Endothelial cell of hepatic sinusoid (primary cell): ENCODE measurements around the gene GRK5.

Experiments used
- in situ Hi-C: cut with HindIII; loops from 2 replicates; pipeline ENCODE4 v1.10.0; 2017; ENCODE audit warnings: low sequenced_read_pairs

The GRK5 gene

GRCh38 chr10:119289227-119289920 is 82.0 kb downstream of the GRK5 start:
- in situ Hi-C loops, result loop anchor here (5.0 kb wide), 1 partner anchor 33 kb away; no protein-coding TSS in a partner anchor

- in situ Hi-C loops, result no loop called here
Measured at GRCh38 chr10:119290301-119291048, 83.1 kb downstream of the GRK5 start.

- in situ Hi-C loops, result no loop called here
Measured at GRCh38 chr10:119291223-119291900, 84.0 kb downstream of the GRK5 start.

GRCh38 chr10:119292968-119293760 is 85.8 kb downstream of the GRK5 start:
- in situ Hi-C loops, result no loop called here

GRCh38 chr10:119296703-119297102 is 89.3 kb downstream of the GRK5 start:
- in situ Hi-C loops, result no loop called here

GRCh38 chr10:119297207-119297968 is 90.0 kb downstream of the GRK5 start:
- in situ Hi-C loops, result no loop called here

- in situ Hi-C loops, result no loop called here
Measured at GRCh38 chr10:119298810-119299209, 91.4 kb downstream of the GRK5 start.

- in situ Hi-C loops, result no loop called here
Measured at GRCh38 chr10:119299531-119299930, 92.2 kb downstream of the GRK5 start.

- in situ Hi-C loops, result no loop called here
Measured at GRCh38 chr10:119301397-119301796, 94.0 kb downstream of the GRK5 start.

GRCh38 chr10:119302172-119302571 is 94.8 kb downstream of the GRK5 start:
- in situ Hi-C loops, result no loop called here

GRCh38 chr10:119302591-119303253 is 95.4 kb downstream of the GRK5 start:
- in situ Hi-C loops, result no loop called here

GRCh38 chr10:119303886-119304285 is 96.5 kb downstream of the GRK5 start:
- in situ Hi-C loops, result no loop called here

GRCh38 chr10:119304541-119304940 is 97.2 kb downstream of the GRK5 start:
- in situ Hi-C loops, result no loop called here

- in situ Hi-C loops, result loop anchor here (5.0 kb wide), 1 partner anchor 84 kb away; no protein-coding TSS in a partner anchor
Measured at GRCh38 chr10:119305860-119306513, 98.6 kb downstream of the GRK5 start.

- in situ Hi-C loops, result loop anchor here (5.0 kb wide), 1 partner anchor 84 kb away; no protein-coding TSS in a partner anchor
Measured at GRCh38 chr10:119306514-119306951, 99.2 kb downstream of the GRK5 start.

- in situ Hi-C loops, result loop anchor here (5.0 kb wide), 1 partner anchor 85 kb away; no protein-coding TSS in a partner anchor
Measured at GRCh38 chr10:119306986-119307392, 99.6 kb downstream of the GRK5 start.

- in situ Hi-C loops, result loop anchor here (5.0 kb wide), 1 partner anchor 86 kb away; no protein-coding TSS in a partner anchor
Measured at GRCh38 chr10:119308089-119308488, 100.7 kb downstream of the GRK5 start.

- in situ Hi-C loops, result loop anchor here (5.0 kb wide), 1 partner anchor 86 kb away; no protein-coding TSS in a partner anchor
Measured at GRCh38 chr10:119308551-119309422, 101.4 kb downstream of the GRK5 start.
